ENCODE results near the gene ICOS. TPM values are rescaled to one million over a fixed set of nuclear protein-coding genes. Genes with fewer than 3 reads are reported as not detected.

Gene ICOS
- total RNA-seq, 1 donor from 2014 or later: not detected

DNA sequence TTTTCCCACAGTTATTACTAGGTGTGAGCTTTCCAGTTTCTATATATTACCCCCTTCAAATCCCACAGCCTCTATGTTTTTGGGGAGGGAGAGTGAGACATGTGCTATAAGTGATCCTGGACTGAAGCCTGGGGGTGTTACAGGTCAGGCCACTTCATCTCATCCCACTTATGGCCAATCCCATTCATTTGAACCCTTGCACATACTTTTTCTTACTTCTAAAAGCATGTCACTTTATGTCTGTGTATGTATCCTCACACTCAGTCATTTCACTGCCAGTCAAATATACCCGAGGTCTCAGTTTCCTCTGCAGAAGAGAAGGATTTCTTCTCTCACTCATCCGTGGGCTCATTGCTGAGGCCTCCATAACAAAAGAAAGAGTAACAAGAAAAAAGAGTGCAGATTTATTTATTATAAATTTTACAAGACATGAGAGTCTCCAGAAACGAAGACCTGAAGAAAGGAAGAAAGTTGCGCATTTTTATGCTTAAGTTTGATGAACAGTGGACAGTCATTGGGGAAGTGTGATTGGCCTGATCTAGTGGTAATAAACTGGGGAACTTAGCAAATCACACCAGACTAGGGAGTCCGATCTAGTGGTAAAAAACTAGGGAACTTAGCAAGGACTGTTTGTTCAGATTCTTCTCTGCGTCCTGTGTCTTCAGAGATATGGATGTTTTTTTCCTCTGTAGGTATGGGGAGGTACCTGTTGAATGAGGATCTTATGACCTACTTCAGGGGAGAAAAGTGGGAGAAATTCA, 52.1 kb downstream of the ICOS start:
- no peaks in the 10 kb centered on the region for H3K4me1 Mint-ChIP-seq
- no peak overlapping the region for H3K27ac ChIP-seq
- H3F3A ChIP-seq (ENCODE audit: low read depth): no peaks in the 10 kb centered on the region
- no peaks in the 10 kb centered on the region for H3K79me2 ChIP-seq (ENCODE audit: low read depth)
- no peak overlapping the region for H3K9ac ChIP-seq
- H4K20me1 ChIP-seq (ENCODE audit: low read depth): no peaks in the 10 kb centered on the region
- H3K4me3 ChIP-seq: no peak overlapping the region
- no peaks in the 10 kb centered on the region for H3K36me3 Mint-ChIP-seq
- H3K27me3 Mint-ChIP-seq (ENCODE audit: insufficient read depth, low read depth): peaks cover 3% of the 10 kb centered on the region
- TF ChIP-seq CTCF (IDR thresholded peaks at IDR 0.05) (no peak), EZH2 (IDR thresholded peaks at IDR 0.05) (no peak), EZH2phosphoT487 (IDR thresholded peaks at IDR 0.05) (no peak)
- H3K4me1 ChIP-seq: no peaks in the 10 kb centered on the region
- no peaks in the 10 kb centered on the region for H3K9me3 ChIP-seq (ENCODE audit: low read depth)
- no peak overlapping the region for H2AFZ ChIP-seq (replicated peaks)
- H3K4me3 Mint-ChIP-seq: no peak overlapping the region
- H3K4me2 ChIP-seq: no peak overlapping the region
- no peaks in the 10 kb centered on the region for H3K9me3 Mint-ChIP-seq
- no peak overlapping the region for H3K27ac Mint-ChIP-seq
- H3K36me3 ChIP-seq: no peaks in the 10 kb centered on the region
- H3K27me3 ChIP-seq: no peaks in the 10 kb centered on the region
- no peak for DNase-seq (ENCODE audit: low spot score)

- Histone ChIP-seq H2AFZ (replicated peaks) (no peak overlapping the region), H3K27ac (no peak overlapping the region), H3K36me3 (no peaks in the 10 kb centered on the region), H3K4me1 (no peaks in the 10 kb centered on the region), H3K9ac (no peak overlapping the region), H3K4me2 (no peak overlapping the region), H3F3A (ENCODE audit: low read depth) (no peaks in the 10 kb centered on the region), H3K27me3 (no peaks in the 10 kb centered on the region), H3K79me2 (ENCODE audit: low read depth) (no peaks in the 10 kb centered on the region), H3K4me3 (no peak overlapping the region), H4K20me1 (ENCODE audit: low read depth) (no peaks in the 10 kb centered on the region), H3K9me3 (ENCODE audit: low read depth) (no peaks in the 10 kb centered on the region)
- no peaks in the 10 kb centered on the region for H3K4me1 Mint-ChIP-seq
- H3K4me3 Mint-ChIP-seq: no peak overlapping the region
- no peaks in the 10 kb centered on the region for H3K9me3 Mint-ChIP-seq
- DNase-seq (ENCODE audit: low spot score): no peak
- TF ChIP-seq EZH2phosphoT487 (IDR thresholded peaks at IDR 0.05) (no peak), CTCF (IDR thresholded peaks at IDR 0.05) (no peak), EZH2 (IDR thresholded peaks at IDR 0.05) (no peak)
- no peak overlapping the region for H3K27ac Mint-ChIP-seq
- peaks cover 3% of the 10 kb centered on the region for H3K27me3 Mint-ChIP-seq (ENCODE audit: insufficient read depth, low read depth)
- H3K36me3 Mint-ChIP-seq: no peaks in the 10 kb centered on the region
Observed at GRCh38 chr2:203989521-203989920, 53.0 kb downstream of the ICOS start.

- Mint-ChIP-seq H3K4me3 (no peak overlapping the region), H3K9me3 (no peaks in the 10 kb centered on the region), H3K36me3 (no peaks in the 10 kb centered on the region), H3K27ac (no peak overlapping the region), H3K27me3 (ENCODE audit: insufficient read depth, low read depth) (peaks cover 3% of the 10 kb centered on the region), H3K4me1 (no peaks in the 10 kb centered on the region)
- Histone ChIP-seq H3K36me3 (no peaks in the 10 kb centered on the region), H2AFZ (replicated peaks) (no peak overlapping the region), H3K9ac (no peak overlapping the region), H3K79me2 (ENCODE audit: low read depth) (no peaks in the 10 kb centered on the region), H4K20me1 (ENCODE audit: low read depth) (no peaks in the 10 kb centered on the region), H3K27ac (no peak overlapping the region), H3K9me3 (ENCODE audit: low read depth) (no peaks in the 10 kb centered on the region), H3K27me3 (no peaks in the 10 kb centered on the region), H3F3A (ENCODE audit: low read depth) (no peaks in the 10 kb centered on the region), H3K4me1 (no peaks in the 10 kb centered on the region), H3K4me3 (no peak overlapping the region), H3K4me2 (no peak overlapping the region)
- TF ChIP-seq EZH2phosphoT487 (IDR thresholded peaks at IDR 0.05) (no peak), CTCF (IDR thresholded peaks at IDR 0.05) (no peak), EZH2 (IDR thresholded peaks at IDR 0.05) (no peak)
- no peak for DNase-seq (ENCODE audit: low spot score)
Observed at GRCh38 chr2:203992509-203992908, 55.9 kb downstream of the ICOS start.

Data from neural progenitor cell (in vitro differentiated cells).